ENCODE data around the gene FNIP1.
"Not testable (repeated sequence)": the region's sequence is repeated elsewhere in the genome, so short reads cannot be mapped to it uniquely, and the experiment has no call there.

The FNIP1 gene

GRCh38 chr5:131685516-131686171 lies 111.2 kb downstream of the FNIP1 start:
- no peak for DNase-seq

- no peak for DNase-seq
Observed at GRCh38 chr5:131684595-131684994, 112.2 kb downstream of the FNIP1 start.

- no peak for DNase-seq
Observed at GRCh38 chr5:131684051-131684450, 112.8 kb downstream of the FNIP1 start.

DNA sequence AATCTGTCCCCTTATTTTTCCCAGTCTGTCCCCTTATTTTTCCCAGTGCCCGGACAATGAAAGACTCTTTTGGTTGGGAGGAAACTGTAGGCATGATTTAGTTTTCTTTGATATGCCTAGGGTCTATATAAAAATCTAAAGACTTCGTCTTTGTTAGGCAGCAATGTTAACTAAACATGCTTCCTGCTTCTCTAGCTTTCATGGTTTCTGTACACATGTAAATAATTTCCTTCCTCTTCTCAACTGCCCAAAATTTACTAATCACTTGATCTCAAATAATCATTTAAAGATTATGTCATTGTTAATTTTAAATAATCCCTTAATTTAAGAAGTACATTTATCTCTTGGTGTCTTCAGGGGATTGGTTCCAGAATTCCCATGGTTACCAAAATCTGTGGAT lies 114.0 kb downstream of the FNIP1 start:
- DNase-seq = no peak

GRCh38 chr5:131682175-131682574 lies 114.6 kb downstream of the FNIP1 start:
- DNase-seq = no peak

DNA sequence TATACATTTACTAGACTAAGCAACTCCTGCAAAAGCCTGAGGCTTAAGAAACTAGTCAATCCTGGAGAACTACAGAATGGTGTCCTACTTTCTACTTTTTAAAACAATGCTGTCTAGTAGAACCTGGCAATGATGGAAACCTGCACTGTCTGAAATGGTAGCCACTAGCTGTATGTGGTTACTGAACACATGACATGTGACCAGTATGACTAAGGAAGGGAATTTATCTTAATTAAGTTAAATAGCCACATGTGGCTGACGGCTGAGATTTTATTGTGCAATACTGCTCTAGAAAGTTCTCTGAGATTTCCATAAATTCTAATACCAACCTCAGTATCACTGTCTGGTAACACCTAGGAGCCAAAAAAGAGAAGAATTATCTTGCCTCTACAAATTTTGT lies 116.9 kb downstream of the FNIP1 start:
- DNase-seq = no peak

DNA sequence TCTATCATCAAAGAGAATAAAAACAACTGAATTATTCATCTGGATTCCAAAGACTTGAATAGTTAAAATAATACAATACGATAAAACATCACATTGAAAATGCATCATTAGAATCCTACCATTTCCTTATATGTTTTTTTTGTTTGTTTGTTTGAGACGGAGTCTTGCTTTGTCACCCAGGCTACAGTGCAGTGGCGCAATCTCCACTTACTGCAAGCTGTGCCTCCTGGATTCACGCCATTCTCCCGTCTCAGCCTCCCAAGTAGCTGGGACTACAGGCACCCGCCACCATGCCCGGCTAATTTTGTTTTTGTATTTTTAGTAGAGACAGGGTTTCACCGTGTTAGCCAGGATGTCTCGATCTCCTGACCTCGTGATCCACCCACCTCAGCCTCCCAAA lies 118.5 kb downstream of the FNIP1 start:
- DNase-seq = not testable (repeated sequence)

- no peak for DNase-seq
Observed at GRCh38 chr5:131677115-131677514, 119.7 kb downstream of the FNIP1 start.

- DNase-seq = no peak
Observed at GRCh38 chr5:131672776-131673175, 124.0 kb downstream of the FNIP1 start.

- peak in 14 of 51 donors; percentile 2 to 65 (median 13) for DNase-seq
Observed at GRCh38 chr5:131671994-131672655, 124.7 kb downstream of the FNIP1 start.

DNA sequence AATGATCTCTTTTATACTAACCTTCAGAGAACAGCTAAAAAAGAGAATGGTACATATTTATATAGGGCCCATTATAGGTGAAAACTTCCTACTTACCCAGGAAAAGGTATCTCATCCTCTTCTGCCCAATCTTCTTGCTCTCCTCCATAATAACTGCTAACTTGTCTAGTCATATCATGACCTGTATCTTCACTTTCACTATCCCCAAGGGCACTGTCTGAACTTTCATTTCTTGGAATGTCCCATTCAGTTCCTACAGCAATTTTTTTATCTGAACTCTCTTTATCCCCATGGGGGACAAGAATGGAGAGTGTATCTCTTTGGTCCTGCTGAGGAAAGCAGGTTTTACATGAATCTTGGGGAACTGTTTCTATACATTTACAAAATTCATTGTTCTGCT lies 125.4 kb downstream of the FNIP1 start:
- DNase-seq = no peak

GRCh38 chr5:131664929-131665328 lies 131.9 kb downstream of the FNIP1 start:
- DNase-seq = no peak

- no peak for DNase-seq
Observed at GRCh38 chr5:131661933-131662332, 134.9 kb downstream of the FNIP1 start.

DNA sequence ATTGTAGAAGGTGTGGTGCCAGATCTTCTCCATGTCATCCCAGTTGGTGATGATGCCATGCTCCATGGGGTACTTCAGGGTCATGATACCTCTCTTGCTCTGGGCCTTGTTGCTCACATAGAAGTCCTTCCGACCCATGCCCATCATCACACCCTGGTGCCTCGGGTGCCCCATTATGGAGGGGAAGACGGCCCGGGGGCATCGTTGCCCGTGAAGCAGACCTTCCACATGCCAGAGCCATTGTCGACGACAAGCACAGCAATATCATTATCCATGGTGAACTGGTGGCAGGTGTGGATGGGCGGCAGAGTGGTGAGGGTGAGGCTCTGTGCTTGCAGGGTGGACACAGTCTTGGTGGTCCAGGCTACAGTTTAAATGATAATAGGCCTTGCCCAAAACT lies 137.0 kb downstream of the FNIP1 start:
- DNase-seq = no peak

- no peak for DNase-seq
Observed at GRCh38 chr5:131659290-131659689, 137.5 kb downstream of the FNIP1 start.

GRCh38 chr5:131654776-131655175 lies 142.0 kb downstream of the FNIP1 start:
- DNase-seq = no peak

DNA sequence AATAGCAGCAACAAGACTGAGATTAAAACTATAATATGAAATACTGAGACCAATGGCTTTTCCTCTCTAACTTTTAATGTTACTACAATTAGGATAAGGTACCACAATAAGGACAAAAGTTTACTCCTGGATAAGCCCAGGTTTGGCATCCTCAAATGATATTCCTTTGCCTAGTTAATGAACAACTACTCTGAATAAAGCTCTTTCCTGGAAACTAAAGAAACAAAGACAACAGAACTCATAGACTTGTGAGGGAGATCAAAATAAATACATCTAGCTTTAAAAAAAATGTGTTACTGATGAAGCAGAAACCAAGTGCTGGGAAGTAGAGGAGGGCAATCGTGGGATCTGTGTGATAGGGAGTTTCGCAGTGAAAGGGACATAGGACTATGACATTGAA lies 142.5 kb downstream of the FNIP1 start:
- DNase-seq = no peak

DNA sequence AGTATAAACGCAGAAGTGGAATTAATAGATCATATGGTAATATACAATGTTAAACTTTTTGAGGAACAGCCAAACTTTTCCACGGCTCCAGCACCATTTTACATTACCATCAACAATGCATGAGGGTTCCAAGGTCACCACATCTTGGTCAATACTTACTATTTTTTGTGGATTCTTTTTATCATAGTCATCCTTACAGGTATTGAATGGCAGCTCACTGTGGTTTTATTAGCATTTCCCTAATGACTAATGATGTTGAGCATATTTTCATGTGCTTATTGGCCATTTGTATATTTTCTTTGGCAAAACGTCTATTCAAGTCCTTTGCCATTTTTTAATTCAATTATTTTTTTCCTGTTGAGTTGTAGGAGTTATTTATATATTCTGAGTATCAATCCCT lies 147.7 kb downstream of the FNIP1 start:
- DNase-seq = no peak

DNA sequence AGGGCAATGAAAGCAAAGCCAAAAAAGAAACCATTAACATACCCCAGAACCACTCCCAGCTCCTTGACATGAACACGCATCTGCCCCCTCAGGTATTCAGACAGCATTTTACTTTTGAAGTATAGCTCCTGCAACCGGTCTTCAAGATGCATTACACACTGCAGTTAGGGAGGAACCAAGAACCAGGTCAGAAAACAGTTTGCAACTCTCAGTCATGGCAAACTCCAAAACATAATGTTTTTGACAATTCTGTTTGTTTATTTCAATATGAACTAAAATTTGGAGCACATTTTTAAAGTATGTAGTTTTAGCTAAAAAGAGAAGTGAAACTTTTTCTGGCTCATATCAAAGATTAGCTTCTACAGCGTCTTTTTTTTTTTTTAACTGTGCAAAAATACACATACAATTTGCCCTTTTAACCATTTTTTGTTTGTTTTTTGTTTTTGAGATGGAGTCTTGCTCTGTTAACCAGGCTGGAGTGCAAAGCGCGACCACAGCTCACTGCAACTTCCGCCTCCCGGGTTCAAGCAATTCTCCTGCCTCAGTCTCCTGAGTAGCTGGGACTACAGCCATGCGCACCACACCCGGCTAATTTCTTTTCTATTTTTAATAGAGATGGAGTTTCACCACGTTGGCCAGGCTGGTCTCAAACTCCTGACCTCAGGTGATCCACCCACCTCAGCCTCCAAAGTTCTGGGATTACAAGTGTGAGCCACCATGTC lies 149.6 kb downstream of the FNIP1 start:
- no peak for DNase-seq

DNA sequence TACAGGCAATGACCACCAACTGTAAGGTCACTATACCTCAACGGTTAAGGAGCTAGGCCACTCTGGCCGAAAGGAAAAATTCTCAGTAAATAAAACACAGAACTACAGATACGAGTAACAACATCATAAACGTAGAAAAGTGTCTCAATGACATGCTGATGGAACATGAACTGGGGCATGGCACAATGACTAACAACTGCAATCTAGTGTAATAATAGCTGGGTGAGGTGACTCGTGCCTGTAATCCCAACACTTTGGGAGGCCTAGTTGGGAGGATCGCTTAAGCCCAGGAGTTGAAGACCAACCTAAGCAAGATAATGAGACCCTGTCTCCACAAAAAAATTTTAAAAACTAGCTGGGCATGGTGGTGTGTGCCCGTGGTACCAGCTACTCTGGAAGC lies 152.0 kb downstream of the FNIP1 start:
- DNase-seq = no peak

DNA sequence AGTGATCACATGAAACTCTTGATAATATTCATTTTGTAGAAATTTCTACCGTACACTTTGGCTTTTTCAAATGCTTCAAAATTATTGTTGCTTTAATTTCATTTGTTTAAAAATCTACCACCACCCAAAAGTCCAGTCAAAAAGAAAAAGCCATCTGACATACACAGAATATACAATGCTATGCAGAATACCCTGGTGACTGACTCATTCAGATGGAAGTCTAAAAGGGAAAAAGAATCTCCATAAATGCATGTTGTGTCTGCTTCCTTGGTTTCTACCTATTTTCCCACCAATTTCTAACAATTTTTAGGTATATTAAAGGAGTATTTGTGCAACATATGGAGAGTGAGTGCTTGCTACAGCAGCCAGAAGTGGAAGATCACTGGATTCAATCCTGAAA lies 152.4 kb downstream of the FNIP1 start:
- no peak for DNase-seq

DNA sequence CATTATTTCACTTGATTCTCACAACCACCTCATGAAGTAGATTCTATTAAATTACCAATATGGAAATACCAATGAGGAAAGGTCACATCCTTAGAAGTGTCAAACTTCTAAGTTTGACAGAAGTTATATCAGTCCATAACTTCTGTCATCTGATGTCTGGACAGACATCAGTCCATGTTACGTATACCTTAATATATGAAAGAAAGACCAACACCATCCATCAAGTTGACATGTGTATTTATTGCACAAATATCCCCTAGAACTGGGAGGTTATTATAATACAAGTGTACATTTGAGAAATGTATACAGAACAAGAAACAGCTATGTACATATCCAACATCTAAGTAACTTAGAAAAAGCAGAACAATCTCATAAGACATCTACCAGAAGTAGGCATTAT lies 155.3 kb downstream of the FNIP1 start:
- no peak for DNase-seq

Data from hypothalamus (tissue), 51 donors.